KOPT-K1 (cell line): ENCODE measurements around the gene CMTM7.
"Not testable (repeated sequence)": the region's sequence is repeated elsewhere in the genome, so short reads cannot be mapped to it uniquely, and the experiment has no call there.

Experiments
- H3K27ac ChIP-seq: fragments of 200-600 bp; sonication (generic); 2 replicates; pipeline ENCODE4 v1.5.1; 2016; ENCODE audit warnings: antibody characterized with exemption, mild to moderate bottlenecking, low read depth, low read length; ENCODE audit not compliant: poor library complexity, severe bottlenecking
- H3K36me3 ChIP-seq: fragments of 200-600 bp; sonication (generic); 2 replicates; pipeline ENCODE4 v1.5.1; 2017; ENCODE audit warnings: antibody characterized with exemption, mild to moderate bottlenecking, low read length, moderate library complexity; ENCODE audit not compliant: insufficient read depth
- H3K9me3 ChIP-seq: fragments of 200-600 bp; sonication (generic); 2 replicates; pipeline ENCODE4 v1.5.1; 2017; ENCODE audit warnings: antibody characterized with exemption, low read length, mild to moderate bottlenecking; ENCODE audit not compliant: insufficient read depth, poor library complexity, severe bottlenecking

Gene CMTM7

DNA sequence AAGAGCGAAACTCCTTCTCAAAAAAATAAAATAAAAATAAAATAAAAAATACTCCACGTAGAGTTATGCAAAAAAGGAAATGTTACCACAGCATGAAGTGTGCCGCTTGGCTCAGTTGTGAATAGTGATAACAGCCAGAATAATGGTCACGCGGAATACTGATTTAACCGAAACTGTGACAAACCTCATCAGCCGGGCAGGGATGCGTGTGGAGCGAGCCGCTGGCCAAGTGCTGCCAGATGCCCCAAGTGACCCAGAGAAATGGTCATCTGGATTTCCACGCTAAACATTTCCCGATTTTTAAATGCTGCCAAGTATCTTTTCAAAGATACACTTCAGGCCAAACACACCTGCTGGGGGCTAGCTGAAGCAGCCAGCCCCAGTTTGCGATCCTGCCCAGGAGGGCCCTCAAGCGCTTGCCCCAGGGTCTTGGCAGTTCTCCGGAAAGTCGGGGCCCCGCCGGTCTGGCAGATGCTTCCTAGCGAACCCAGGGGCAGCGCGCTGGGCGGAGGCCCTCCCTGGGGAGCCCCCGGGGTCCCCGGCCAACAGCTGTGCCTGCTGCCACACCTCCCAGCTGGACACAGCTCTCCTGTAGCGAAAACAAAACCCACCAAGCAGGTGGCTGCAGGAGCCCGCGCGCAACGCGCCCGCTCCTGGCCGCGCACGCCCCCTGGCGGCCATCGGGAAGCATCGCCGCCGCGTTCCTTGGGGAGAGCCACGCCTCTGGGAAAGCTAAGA, 75.8 kb downstream of the CMTM7 start:
- Histone ChIP-seq H3K36me3 (peaks cover 19% of the 10 kb centered on the region), H3K9me3 (no peaks in the 10 kb centered on the region), H3K27ac (peak overlapping the region; percentile 44)

GRCh38 chr3:32469151-32469874, 77.7 kb downstream of the CMTM7 start:
- Histone ChIP-seq H3K27ac (no peak overlapping the region), H3K9me3 (no peaks in the 10 kb centered on the region), H3K36me3 (peaks cover 36% of the 10 kb centered on the region)

DNA sequence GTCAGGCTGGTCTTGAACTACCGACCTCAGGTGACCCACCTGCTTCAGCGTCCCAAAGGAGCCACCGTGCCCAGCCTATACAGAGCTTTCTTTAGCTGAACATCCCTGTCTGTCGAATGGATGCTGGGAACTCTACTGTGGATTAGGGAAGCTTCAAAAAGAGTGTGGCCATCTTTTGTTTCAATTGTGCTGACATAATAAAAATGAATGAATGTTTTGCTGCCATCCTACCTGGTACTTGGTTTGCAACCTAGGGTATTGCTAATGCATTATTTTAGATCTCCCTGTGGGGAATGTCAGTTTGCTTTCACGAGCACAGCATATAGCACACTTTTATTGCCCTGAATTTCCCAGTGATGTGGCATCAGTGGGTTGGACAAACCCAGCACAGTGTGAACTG, 78.7 kb downstream of the CMTM7 start:
- no peak overlapping the region for H3K27ac ChIP-seq
- peaks cover 37% of the 10 kb centered on the region for H3K36me3 ChIP-seq
- H3K9me3 ChIP-seq, result no peaks in the 10 kb centered on the region

DNA sequence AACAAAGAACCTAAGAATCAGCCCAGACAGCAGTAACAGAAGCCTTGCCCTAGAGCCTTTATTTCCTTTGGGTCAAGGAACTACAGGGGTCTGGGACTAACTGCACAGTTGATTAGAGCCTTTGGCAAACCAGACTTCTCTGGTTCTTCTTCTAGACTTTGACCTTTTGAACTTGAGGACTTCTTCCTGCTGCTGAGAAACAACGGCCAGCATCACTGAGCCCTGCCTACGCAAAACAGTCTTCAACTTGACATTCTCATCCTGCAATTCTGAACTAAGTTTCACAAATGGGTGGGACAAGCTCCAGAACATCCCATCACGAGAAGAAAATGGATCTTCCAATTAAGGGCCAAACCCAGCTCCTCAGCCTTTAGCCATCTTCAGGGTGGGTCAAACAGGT, 79.6 kb downstream of the CMTM7 start:
- H3K36me3 ChIP-seq, result peaks cover 40% of the 10 kb centered on the region
- no peaks in the 10 kb centered on the region for H3K9me3 ChIP-seq
- no peak overlapping the region for H3K27ac ChIP-seq

DNA sequence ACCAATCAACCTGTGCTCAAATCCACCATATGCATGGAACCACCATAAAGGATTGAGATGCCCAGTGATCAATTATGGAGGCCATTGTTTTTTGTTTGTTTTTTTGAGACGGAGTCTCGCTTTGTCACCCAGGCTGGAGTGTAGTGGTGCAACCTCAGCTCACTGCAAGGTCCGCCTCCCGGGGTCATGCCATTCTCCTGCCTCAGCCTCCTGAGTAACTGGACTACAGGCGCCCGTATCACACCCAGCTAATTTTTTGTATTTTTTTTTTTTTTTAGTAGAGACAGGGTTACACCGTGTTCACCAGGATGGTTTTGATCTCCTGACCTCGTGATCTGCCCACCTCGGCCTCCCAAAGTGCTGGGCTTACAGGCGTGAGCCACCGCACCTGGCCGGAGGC, 80.5 kb downstream of the CMTM7 start:
- H3K36me3 ChIP-seq, result peaks cover 43% of the 10 kb centered on the region
- not testable (repeated sequence) for H3K27ac ChIP-seq, H3K9me3 ChIP-seq

DNA sequence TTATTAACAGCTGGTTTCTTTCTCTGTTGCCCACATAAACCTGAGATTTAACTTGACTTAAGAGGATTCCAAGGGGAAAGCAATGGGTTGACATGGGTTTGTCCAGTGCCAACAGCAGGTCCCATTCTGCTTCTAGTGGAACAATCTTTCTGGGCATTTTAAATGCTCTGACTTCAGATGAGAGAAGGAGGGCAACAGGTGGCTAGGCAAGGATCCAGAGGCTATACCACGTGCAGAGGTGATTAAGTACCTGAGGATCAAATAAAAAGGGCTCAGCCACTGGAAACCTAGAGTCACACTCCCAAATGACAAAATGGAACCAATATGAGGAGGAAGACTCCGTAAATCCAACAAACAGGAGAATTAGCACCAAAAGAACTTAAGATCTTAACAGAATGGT, 82.5 kb downstream of the CMTM7 start:
- Histone ChIP-seq H3K9me3 (no peaks in the 10 kb centered on the region), H3K27ac (no peak overlapping the region), H3K36me3 (peaks cover 49% of the 10 kb centered on the region)

- Histone ChIP-seq H3K27ac (no peak overlapping the region), H3K9me3 (no peaks in the 10 kb centered on the region), H3K36me3 (peaks cover 73% of the 10 kb centered on the region)
Measured at GRCh38 chr3:32480604-32481003, 89.0 kb downstream of the CMTM7 start.

GRCh38 chr3:32481791-32482631, 90.4 kb downstream of the CMTM7 start:
- H3K27ac ChIP-seq, result no peak overlapping the region
- no peaks in the 10 kb centered on the region for H3K9me3 ChIP-seq
- peaks cover 80% of the 10 kb centered on the region for H3K36me3 ChIP-seq

DNA sequence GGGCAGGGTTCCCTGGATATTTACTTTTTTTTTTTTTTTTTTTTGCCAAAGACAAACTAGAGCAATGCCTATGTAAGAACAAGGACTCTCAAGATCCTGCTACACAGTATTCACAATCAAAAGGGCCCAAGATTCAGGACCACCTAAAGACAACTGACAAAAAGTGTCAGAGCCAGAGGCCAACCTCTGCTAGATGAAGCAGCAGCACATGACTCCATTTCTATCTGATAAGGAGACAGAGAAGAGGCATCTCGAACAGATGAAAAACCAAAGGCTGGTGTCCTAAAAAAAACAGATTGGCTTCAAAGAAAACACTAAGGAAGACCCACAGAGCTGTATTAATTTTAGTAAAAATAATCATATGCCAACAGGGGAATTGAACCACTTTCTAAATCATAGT, 91.0 kb downstream of the CMTM7 start:
- Histone ChIP-seq H3K36me3 (peaks cover 86% of the 10 kb centered on the region), H3K9me3 (no peaks in the 10 kb centered on the region), H3K27ac (no peak overlapping the region)

DNA sequence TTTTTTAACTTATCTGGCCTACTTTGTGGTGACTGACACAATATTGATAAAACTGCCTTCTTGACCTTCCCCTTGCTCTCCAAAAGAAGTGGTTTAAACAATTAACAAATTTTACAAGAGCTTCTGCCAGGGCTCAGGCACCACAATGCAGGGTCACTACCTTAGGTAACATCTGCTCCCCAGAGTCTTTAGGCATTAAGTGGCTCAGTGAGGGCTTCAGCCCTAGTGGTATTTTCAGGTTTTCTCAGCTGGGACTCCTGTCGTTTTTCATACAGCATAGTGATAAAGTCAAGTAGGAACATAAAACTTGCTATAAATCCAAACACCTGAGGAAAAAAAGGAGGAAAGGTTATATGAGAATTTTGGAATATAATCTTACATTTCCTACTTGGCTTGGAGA, 92.1 kb downstream of the CMTM7 start:
- H3K9me3 ChIP-seq, result no peaks in the 10 kb centered on the region
- H3K27ac ChIP-seq, result no peak overlapping the region
- peaks cover 87% of the 10 kb centered on the region for H3K36me3 ChIP-seq

DNA sequence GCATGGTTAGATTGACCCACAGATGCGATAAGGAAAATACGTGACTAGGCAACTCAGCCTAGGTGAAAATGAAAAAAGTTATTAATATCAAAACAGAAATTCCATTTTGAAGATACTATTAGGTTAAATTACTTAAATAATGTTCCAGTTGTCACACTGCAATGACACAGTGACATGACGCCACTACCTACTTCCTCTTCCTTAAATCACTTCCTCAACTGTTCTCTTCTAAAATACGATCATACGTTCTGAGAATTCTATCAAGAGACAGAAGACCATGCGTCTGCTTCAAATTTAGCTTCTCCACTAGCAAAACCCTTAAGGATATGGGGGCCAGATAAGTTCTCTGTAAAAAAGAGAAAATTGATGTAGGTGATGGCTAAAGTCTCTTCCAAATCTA, 92.8 kb downstream of the CMTM7 start:
- no peak overlapping the region for H3K27ac ChIP-seq
- peaks cover 80% of the 10 kb centered on the region for H3K36me3 ChIP-seq
- H3K9me3 ChIP-seq, result no peaks in the 10 kb centered on the region

DNA sequence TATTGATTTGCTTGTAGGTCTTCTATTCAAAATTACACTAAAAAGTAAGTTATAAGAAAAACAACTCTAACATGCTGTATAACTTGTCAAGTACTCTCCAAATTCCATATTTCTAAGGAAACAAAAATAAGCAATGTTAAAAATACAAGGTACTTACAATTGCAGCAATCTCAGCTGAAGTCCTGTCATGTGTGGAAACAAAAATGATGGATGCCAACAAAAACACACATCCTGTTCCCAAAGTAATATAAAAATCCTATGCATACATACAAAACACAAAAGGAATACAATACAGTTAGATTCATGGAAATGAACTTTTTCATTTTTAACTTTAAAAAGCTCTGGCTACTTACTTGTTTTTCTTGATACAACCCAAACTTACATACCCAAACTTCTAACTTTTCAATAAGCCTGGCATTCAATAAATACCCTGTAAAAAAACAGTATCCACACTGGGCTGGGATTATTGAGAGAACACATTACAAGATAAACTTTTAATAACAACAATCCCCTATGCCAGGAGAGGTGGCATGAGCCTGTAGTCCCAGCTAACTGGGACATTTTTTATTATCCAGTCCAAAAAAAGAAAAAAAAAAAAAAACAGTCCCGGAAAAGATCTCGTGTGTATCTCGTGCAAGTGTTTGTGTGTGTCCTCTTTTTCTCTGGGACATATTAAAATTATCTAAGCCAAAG, 96.3 kb downstream of the CMTM7 start:
- H3K9me3 ChIP-seq, result no peaks in the 10 kb centered on the region
- H3K27ac ChIP-seq, result no peak overlapping the region
- peaks cover 68% of the 10 kb centered on the region for H3K36me3 ChIP-seq

DNA sequence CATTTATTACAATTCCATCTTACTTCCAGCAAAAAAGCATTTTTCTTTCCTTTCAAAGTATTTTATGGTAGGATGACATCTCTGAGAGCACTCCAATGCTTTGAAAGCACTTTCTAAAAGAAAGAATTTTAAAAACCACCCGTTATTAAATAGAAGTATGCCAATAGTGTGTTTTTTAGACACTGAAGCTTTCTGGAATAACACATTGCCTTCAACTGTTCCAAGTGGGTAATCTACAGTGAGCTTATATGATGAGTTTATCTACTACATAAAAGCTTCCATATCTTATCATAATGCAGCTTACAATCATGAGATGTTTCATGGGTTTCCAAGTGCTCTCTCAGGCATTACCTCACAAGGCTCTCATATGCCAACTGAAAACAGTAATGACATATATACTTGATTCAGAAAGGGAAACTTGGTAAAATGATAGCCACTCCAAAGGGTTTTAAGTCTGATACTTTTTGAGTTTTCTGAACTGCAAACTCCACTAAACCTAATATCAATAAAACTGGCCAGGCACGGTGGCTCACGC, 96.9 kb downstream of the CMTM7 start:
- H3K36me3 ChIP-seq, result peaks cover 68% of the 10 kb centered on the region
- H3K9me3 ChIP-seq, result no peaks in the 10 kb centered on the region
- H3K27ac ChIP-seq, result no peak overlapping the region

DNA sequence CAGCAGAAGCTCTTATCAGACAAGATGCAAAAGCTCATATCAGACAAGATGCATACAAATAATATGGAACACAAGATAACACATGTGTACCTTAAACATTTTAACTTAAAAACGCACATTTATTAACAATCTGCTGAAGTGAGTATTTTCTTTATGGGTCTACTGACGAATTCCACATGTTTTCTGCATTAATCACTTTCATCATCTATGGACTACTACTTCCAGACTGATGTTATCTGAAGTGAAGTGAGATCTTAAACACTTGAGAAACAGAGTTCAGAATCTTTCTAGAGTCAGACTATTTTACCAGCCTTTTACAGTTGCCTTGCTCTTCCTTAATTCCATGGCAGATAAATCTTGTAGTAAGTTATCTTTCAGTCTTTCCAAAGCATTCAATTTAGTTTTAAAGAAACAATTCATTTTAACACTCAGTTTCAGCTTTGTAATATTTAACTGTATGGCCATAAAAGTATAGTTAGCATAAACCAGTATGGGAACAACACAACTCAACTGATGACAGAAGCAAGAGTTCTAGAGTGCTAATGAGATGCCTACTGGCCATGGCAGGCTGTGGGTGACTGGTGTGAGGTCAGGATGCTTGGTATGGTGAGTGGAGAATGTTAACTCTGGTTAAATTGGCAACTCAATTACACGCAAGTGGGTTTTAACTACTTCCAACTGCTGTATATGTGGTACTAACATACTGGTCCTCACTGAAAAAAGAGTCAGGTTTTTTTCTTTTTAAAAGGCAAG, 101.2 kb downstream of the CMTM7 start:
- Histone ChIP-seq H3K27ac (no peak overlapping the region), H3K36me3 (peaks cover 43% of the 10 kb centered on the region), H3K9me3 (no peaks in the 10 kb centered on the region)
